Activated naive CD8-positive, alpha-beta T cell treated with anti-CD3 and anti-CD28 coated beads for 36 hours (primary cell): ENCODE results near the gene EPHB2. TPM values are rescaled to one million over a fixed set of nuclear protein-coding genes. Genes with fewer than 3 reads are reported as not detected.

Source experiments
- DNase-seq: peaks from one replicate; pipeline ENCODE4 v3.0.0; 2021
- H3K27ac Mint-ChIP-seq: one replicate; pipeline ENCODE4 v1.8.0; 2022; ENCODE audit warnings: mild to moderate bottlenecking, moderate library complexity, mixed read lengths
- H3K27me3 Mint-ChIP-seq: one replicate; pipeline ENCODE4 v1.8.0; 2022; ENCODE audit warnings: mild to moderate bottlenecking, mixed read lengths
- H3K36me3 Mint-ChIP-seq: one replicate; pipeline ENCODE4 v1.8.0; 2021; ENCODE audit warnings: mild to moderate bottlenecking, mixed read lengths
- H3K4me1 Mint-ChIP-seq: one replicate; pipeline ENCODE4 v1.8.0; 2021; ENCODE audit warnings: mixed read lengths
- H3K4me3 Mint-ChIP-seq: one replicate; pipeline ENCODE4 v1.8.0; 2022; ENCODE audit warnings: mild to moderate bottlenecking, moderate library complexity, mixed read lengths
- H3K9me3 Mint-ChIP-seq: one replicate; pipeline ENCODE4 v1.8.0; 2022; ENCODE audit warnings: mixed read lengths
- total RNA-seq, 2 experiments: library from RNA; stranded (reverse); gene quantifications; one replicate each; pipeline ENCODE4 v1.2.3, GENCODE V29; 2021

The EPHB2 gene
- total RNA-seq, 2 experiments from 2014 or later = 0.04 TPM; not detected in 1

DNA sequence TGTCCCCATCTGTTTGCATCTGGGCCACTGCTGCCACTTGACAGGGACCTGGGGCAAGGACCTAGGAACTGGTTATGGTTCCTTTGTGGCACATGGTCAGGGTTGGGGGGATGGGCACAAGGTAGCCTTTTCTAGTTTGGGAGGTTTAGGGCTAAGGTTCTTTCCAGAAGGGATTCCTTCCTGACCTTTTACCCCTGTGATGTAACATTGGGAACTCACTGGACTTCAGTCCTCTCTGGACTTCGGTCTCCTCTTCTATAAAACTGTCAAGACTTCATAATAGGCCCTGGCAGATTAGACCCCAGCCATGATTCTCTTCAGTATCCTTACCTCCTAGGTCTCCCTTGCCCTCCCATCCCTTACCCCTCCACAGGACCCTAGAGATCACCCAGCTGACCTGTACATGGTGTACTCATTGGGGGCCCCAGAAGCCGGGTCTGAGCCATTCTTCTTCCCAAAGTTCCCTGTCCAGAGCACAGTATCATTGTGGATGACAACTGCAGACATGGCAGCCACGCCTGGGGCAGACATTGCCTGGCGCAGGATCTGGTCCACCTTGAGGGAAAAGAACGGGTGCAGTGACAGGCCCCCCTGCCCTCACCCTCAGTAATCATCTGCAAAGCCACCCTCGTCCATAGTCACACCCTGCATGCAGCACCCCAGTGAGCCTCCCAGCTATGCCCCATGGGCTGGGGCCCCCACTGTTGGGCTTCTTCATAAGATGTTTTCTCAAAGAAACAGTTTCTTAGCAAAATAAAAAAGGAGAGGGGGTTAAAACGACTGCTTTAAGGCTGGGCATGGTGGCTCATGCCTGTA lies 249.1 kb downstream of the EPHB2 start:
- Mint-ChIP-seq H3K27ac (no peak overlapping the region), H3K9me3 (no peaks in the 10 kb centered on the region), H3K4me3 (no peak overlapping the region), H3K36me3 (no peaks in the 10 kb centered on the region), H3K27me3 (peaks cover 21% of the 10 kb centered on the region), H3K4me1 (no peaks in the 10 kb centered on the region)
- no peak for DNase-seq

- no peak for DNase-seq
- H3K9me3 Mint-ChIP-seq = peaks cover 8% of the 10 kb centered on the region
- H3K4me3 Mint-ChIP-seq = no peak overlapping the region
- H3K27ac Mint-ChIP-seq = no peak overlapping the region
- H3K27me3 Mint-ChIP-seq = peaks cover 4% of the 10 kb centered on the region
- peaks cover 3% of the 10 kb centered on the region for H3K36me3 Mint-ChIP-seq
- H3K4me1 Mint-ChIP-seq = no peaks in the 10 kb centered on the region
These were observed 251.9 kb downstream of the EPHB2 start for GRCh38 chr1:22962558-22962957.

DNA sequence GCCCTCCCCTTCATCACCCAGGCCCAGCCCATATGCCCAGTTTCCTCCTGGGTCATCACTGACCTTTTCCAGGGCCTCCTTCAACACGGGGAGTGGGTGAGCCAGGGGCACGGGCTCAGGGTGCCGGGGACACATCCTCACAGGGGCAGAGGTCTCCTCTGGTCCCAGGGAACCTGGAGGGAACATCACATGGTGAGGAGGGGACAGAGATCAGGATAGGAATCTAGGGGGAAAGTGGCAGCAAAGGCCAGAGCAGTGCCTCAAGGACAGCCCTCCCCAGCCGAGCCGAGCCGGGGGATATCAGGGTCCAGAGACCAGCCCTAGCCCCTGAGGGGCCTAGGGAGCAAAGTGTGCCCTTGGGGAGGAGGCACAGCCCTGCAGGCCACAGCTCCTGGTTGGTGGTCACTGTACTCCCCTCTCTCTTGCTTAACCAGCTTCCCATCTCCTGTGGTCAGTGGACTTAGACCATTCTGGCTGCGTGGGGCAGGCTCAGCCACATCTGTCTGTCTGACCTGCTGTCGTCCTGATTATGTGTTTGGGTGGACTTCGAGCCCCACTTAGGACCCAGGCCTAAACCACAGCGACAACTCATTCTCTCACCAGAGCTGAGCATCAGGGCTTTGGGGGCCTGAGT lies 252.5 kb downstream of the EPHB2 start:
- Mint-ChIP-seq H3K9me3 (peaks cover 8% of the 10 kb centered on the region), H3K4me1 (no peaks in the 10 kb centered on the region), H3K4me3 (no peak overlapping the region), H3K27me3 (peaks cover 7% of the 10 kb centered on the region), H3K27ac (no peak overlapping the region), H3K36me3 (peaks cover 3% of the 10 kb centered on the region)
- DNase-seq = no peak

DNA sequence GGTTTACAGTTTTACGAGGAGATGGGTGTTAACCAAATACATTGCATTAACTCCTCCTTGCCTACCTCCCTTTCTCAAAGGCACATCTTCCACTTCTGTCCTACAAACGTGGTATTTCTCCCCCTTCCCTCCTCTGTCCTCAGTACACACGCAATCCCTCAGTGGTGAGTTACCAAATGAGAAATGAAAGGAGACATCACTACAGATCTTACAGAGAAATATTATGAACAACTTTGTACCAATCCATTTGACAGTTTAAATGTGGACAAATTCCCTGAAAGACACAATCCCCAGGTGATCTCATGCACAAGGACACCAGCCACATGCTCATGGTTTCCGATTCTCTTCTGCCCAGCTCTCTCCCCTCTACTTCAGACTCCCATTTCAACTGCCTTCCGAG lies 255.7 kb downstream of the EPHB2 start:
- Mint-ChIP-seq H3K27ac (no peak overlapping the region), H3K4me3 (no peak overlapping the region), H3K9me3 (peaks cover 8% of the 10 kb centered on the region), H3K27me3 (peaks cover 37% of the 10 kb centered on the region), H3K4me1 (no peaks in the 10 kb centered on the region), H3K36me3 (peaks cover 3% of the 10 kb centered on the region)
- DNase-seq = no peak

GRCh38 chr1:22967833-22968232 lies 257.2 kb downstream of the EPHB2 start:
- peaks cover 8% of the 10 kb centered on the region for H3K9me3 Mint-ChIP-seq
- DNase-seq = no peak
- H3K36me3 Mint-ChIP-seq = peaks cover 3% of the 10 kb centered on the region
- H3K4me3 Mint-ChIP-seq = no peak overlapping the region
- peaks cover 47% of the 10 kb centered on the region for H3K27me3 Mint-ChIP-seq
- no peak overlapping the region for H3K27ac Mint-ChIP-seq
- no peaks in the 10 kb centered on the region for H3K4me1 Mint-ChIP-seq

DNA sequence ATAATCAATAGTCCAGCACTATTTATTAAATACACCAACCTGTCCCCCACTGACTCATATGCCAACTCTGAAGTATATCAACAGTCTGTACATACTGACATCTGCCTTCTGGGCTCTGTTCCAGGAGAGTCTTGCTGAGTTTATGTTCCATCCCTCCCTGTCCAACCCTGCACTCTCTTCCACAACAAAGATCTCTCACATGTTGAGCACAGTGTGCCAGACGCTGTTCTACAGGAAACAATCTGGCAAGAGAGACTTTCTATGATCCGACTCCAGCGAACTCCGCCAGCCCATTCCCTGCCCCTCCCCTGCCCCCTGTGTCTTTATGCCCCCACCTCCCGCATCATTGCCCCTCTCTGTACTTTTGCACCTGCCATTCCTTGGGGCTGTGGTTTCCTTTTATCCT lies 258.7 kb downstream of the EPHB2 start:
- Mint-ChIP-seq H3K36me3 (peaks cover 3% of the 10 kb centered on the region), H3K27ac (no peak overlapping the region), H3K4me1 (no peaks in the 10 kb centered on the region), H3K4me3 (no peak overlapping the region), H3K9me3 (peaks cover 8% of the 10 kb centered on the region), H3K27me3 (peaks cover 51% of the 10 kb centered on the region)
- no peak for DNase-seq

- Mint-ChIP-seq H3K9me3 (peaks cover 8% of the 10 kb centered on the region), H3K4me3 (no peak overlapping the region), H3K36me3 (peaks cover 3% of the 10 kb centered on the region), H3K27me3 (peaks cover 55% of the 10 kb centered on the region), H3K4me1 (no peaks in the 10 kb centered on the region), H3K27ac (no peak overlapping the region)
- no peak for DNase-seq
These were observed 259.5 kb downstream of the EPHB2 start for GRCh38 chr1:22970096-22970495.

Other genes with a start within 250 kb of the EPHB2 start
- not detected for gene EPHA8, start 147.3 kb upstream of the EPHB2 start, total RNA-seq
- gene C1QA, start 74.2 kb upstream of the EPHB2 start, total RNA-seq = not detected
- not detected for gene C1QC, start 67.2 kb upstream of the EPHB2 start, total RNA-seq
- not detected for gene C1QB, start 57.6 kb upstream of the EPHB2 start, total RNA-seq